Skin of body (tissue), 2 donors: Measurements from ENCODE around the gene VRK1. TPM values are rescaled to one million over a fixed set of nuclear protein-coding genes. Genes with fewer than 3 reads are reported as not detected.

Experiments used
- DNase-seq: peaks from one replicate; lab custom pipeline; 2025; lab: John Stamatoyannopoulos, UW
- total RNA-seq: library from RNA; depleted of rRNA; stranded (reverse); fragments of >200 nt; gene quantifications from one replicate; pipeline ENCODE4 v1.2.3, GENCODE V29; 2014

The VRK1 gene
- total RNA-seq, 1 donor from 2014 or later: 34.9 TPM

- no peak for DNase-seq
These were observed 122.8 kb downstream of the VRK1 start for GRCh38 chr14:96920023-96920422.

GRCh38 chr14:96920820-96921219 lies 123.6 kb downstream of the VRK1 start:
- DNase-seq: no peak

DNA sequence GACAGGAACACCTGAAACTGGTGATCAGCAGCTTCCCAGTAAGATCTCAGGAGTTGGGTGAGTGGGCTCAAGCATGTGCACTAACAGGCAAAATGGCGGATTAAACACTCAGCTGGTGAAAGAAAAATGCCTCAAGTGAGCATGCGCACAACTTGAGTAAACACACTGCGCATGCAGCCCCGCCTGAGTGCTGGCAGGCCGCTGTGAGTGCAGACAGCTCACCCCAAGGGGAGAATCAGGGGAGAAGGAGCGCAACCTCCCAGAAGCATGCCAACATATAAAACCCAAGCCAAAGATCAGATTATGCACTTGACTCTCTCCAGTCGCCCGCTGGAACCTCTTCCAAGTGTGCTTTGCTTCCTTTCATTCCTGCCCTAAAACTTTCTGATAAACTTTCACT lies 125.8 kb downstream of the VRK1 start:
- DNase-seq: no peak

- no peak for DNase-seq
These were observed 128.2 kb downstream of the VRK1 start for GRCh38 chr14:96925422-96925821.

- DNase-seq: no peak
These were observed 128.8 kb downstream of the VRK1 start for GRCh38 chr14:96926001-96926400.

DNA sequence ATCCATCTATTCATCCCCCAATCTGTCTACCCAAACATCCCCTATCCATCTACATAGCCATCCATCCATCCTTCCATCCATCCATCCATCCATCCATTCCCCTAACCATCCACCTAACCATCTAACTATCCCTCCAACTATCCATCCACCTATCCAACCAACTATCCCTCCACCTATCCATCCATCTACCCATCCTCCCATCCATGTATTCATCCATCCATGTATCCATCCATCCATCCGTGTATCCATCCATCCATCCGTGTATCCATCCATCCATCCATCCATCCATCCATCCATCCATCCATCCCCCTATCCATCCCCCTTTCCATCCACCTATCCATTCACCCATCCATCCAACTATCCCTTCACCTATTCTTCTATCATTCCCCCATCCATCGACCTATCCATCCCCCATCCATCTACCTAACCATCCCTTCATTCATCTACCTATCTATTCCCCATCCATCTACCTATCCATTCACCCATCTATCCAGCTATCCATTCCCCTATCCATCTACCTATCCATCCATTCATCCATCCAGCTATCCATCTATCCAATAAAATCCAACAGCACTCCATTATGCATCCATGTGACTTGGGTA lies 131.7 kb downstream of the VRK1 start:
- no peak for DNase-seq

DNA sequence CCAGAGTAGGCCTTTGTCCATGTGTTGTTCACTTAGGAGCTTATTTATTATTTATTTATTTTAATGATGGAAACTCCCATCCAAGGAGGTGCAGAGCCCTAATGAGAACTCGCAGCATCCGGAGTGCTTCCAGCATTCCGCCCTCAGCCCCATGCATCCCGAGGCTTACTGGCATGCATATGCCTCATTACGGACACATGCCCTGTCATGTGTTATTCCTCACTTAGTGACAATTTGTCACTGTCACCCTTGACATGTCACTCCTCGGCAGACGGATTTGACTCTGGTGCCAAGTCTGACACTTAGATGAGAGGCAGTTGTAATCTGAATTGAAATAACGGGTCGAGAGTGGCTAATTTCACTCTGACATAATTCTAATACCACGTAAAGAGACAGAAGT lies 132.8 kb downstream of the VRK1 start:
- no peak for DNase-seq

- DNase-seq: no peak
These were observed 133.3 kb downstream of the VRK1 start for GRCh38 chr14:96930526-96930925.
